Neural cell (in vitro differentiated cells): Measurements from ENCODE around the gene IGBP1. TPM values are rescaled to one million over a fixed set of nuclear protein-coding genes. Genes with fewer than 3 reads are reported as not detected.

Source experiments
- H2AFZ ChIP-seq: fragments of 200-600, 300-800 bp; sonication (generic), shearing (Covaris generic); 2 replicates; pipeline ENCODE4 v1.6.0; 2014; ENCODE audit warnings: low read depth, mild to moderate bottlenecking, antibody characterized with exemption, low read length, moderate library complexity
- H3F3A ChIP-seq: fragments of 200-600 bp; shearing (Covaris generic); 2 replicates; pipeline ENCODE4 v1.6.1; 2016; ENCODE audit warnings: mild to moderate bottlenecking, moderate library complexity, mixed read lengths, antibody characterized with exemption, low read length; ENCODE audit not compliant: insufficient read depth, poor library complexity, severe bottlenecking
- H3K27ac ChIP-seq: fragments of 200-600, 300-800 bp; sonication (generic), shearing (Covaris generic); 2 replicates; pipeline ENCODE4 v1.5.1; 2014; ENCODE audit warnings: mild to moderate bottlenecking, low read length, moderate library complexity
- H3K27me3 ChIP-seq: fragments of 300-800, 200-600 bp; sonication (generic), shearing (Covaris generic); 2 replicates; pipeline ENCODE4 v1.6.0; 2014; ENCODE audit warnings: mild to moderate bottlenecking, low read depth, low read length, moderate library complexity; ENCODE audit not compliant: insufficient read depth
- H3K36me3 ChIP-seq: fragments of 300-800, 200-600 bp; sonication (generic), shearing (Covaris generic); 2 replicates; pipeline ENCODE4 v1.5.1; 2014; ENCODE audit warnings: mild to moderate bottlenecking, antibody characterized with exemption, low read length, moderate library complexity; ENCODE audit not compliant: insufficient read depth
- H3K4me2 ChIP-seq: fragments of 300-800, 200-600 bp; sonication (generic), shearing (Covaris generic); 2 replicates; pipeline ENCODE4 v1.6.0; 2014; ENCODE audit warnings: mild to moderate bottlenecking, low read length
- H3K4me3 ChIP-seq: fragments of 300-800, 200-600 bp; sonication (generic), shearing (Covaris generic); 2 replicates; pipeline ENCODE4 v1.5.1; 2014; ENCODE audit warnings: mild to moderate bottlenecking, low read length, moderate library complexity
- H3K79me2 ChIP-seq: fragments of 200-600 bp; shearing (Covaris generic); replicated peaks from 2 replicates; pipeline ENCODE4 v1.6.0; 2014; ENCODE audit warnings: mild to moderate bottlenecking, low read length, moderate library complexity; ENCODE audit not compliant: insufficient read depth
- H3K9ac ChIP-seq: fragments of 300-800, 200-600 bp; sonication (generic), shearing (Covaris generic); 2 replicates; pipeline ENCODE4 v1.6.1; 2016; ENCODE audit warnings: mild to moderate bottlenecking, low read length, mixed read lengths
- H3K9me2 ChIP-seq: fragments of 200-600 bp; shearing (Covaris generic); 2 replicates; pipeline ENCODE4 v1.6.1; 2016; ENCODE audit warnings: mild to moderate bottlenecking, low read length, mixed read lengths; ENCODE audit not compliant: insufficient read depth
- H3K9me3 ChIP-seq: fragments of 200-600, 300-800 bp; sonication (generic), shearing (Covaris generic); 2 replicates; pipeline ENCODE4 v1.6.1; 2016; ENCODE audit warnings: mild to moderate bottlenecking, mixed run types, low read length, moderate library complexity, mixed read lengths
- H4K20me1 ChIP-seq: fragments of 200-600 bp; shearing (Covaris generic); 2 replicates; pipeline ENCODE4 v1.6.1; 2016; ENCODE audit warnings: mild to moderate bottlenecking, mixed run types; ENCODE audit not compliant: insufficient read depth
- EP300 ChIP-seq: fragments of 450-650 bp; conservative IDR thresholded peaks from 2 replicates; pipeline ENCODE4 v1.6.1; 2014; ENCODE audit warnings: antibody characterized with exemption, mild to moderate bottlenecking, moderate library complexity; ENCODE audit not compliant: poor library complexity, severe bottlenecking
- EZH2 ChIP-seq: fragments of 200-600, 300-800 bp; shearing (Covaris generic), sonication (generic); IDR thresholded peaks from 2 replicates; pipeline ENCODE4 v1.6.1; 2014; ENCODE audit warnings: antibody characterized with exemption, low read length, borderline replicate concordance, mild to moderate bottlenecking; ENCODE audit not compliant: insufficient read depth, poor library complexity, severe bottlenecking
- MXI1 ChIP-seq: fragments of 450-650 bp; conservative IDR thresholded peaks from 2 replicates; pipeline ENCODE4 v1.6.1; 2014; ENCODE audit warnings: antibody characterized with exemption, mild to moderate bottlenecking; ENCODE audit not compliant: poor library complexity, severe bottlenecking
- POLR2AphosphoS5 ChIP-seq: IDR thresholded peaks from 2 replicates; pipeline ENCODE4 v1.6.1; 2012
- RAD21 ChIP-seq: fragments of 450-650 bp; conservative IDR thresholded peaks from 2 replicates; pipeline ENCODE4 v1.6.1; 2014; ENCODE audit warnings: antibody characterized with exemption, mild to moderate bottlenecking, moderate library complexity
- TAF1 ChIP-seq: IDR thresholded peaks from 2 replicates; pipeline ENCODE4 v1.6.1; 2012; ENCODE audit warnings: low read depth
- polyA plus RNA-seq: library from polyadenylated mRNA; depleted of rRNA; stranded (reverse); fragments of >200 nt; gene quantifications from 2 replicates; pipeline ENCODE4 v1.2.3, GENCODE V29; 2014
- TF ChIP-seq, protein P1 (sequence below): IDR thresholded peaks from 2 replicates; pipeline ENCODE4 v1.6.1; 2012; ENCODE audit warnings: borderline replicate concordance

The IGBP1 gene
- polyA plus RNA-seq, 1 donor from 2014 or later, result 94.1 TPM

DNA sequence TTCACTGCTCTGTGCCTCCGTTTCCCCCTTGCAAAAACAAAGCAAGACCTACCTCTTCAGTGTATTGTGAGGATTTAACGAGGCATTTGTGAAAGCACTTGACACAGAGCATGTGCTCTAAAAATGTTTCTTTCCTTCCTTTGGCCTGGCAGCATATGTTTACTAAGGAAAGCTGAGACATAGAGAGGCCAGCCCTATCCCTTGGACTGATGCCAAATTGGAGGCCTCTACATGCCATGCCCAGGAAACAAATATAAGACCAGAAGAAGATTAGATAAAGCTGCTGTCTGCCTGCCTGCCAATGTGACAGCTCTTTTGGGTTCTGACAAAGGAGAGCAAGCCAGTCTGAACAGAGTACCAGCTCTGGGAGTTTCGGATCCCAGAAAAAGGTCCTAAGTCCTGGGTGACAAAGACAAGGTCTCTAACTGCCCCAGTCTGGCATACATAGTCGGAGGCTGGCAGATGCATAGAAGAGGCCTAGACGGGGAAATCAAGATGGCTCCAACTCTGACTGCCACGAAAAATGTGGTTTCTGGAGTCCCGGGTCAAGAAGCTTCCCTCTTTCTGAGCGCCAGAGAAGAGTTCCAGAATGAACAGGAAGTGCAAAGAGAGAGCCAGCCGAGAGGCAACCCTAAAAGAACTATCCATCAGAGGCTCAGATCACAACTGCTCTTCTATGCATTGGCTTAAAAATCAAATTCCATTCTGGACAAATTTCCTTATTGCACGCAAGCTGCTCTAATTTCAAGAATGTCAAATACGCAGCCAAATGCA is 45.2 kb upstream of the IGBP1 start:
- Histone ChIP-seq H3K9me2 (no peaks in the 10 kb centered on the region), H2AFZ (no peak overlapping the region), H3K36me3 (no peaks in the 10 kb centered on the region), H3K4me3 (no peak overlapping the region), H4K20me1 (no peaks in the 10 kb centered on the region), H3K9me3 (no peaks in the 10 kb centered on the region), H3K27ac (no peak overlapping the region), H3K27me3 (no peaks in the 10 kb centered on the region), H3F3A (no peaks in the 10 kb centered on the region), H3K4me2 (no peak overlapping the region), H3K79me2 (no peaks in the 10 kb centered on the region), H3K9ac (no peak overlapping the region)
- TF ChIP-seq, protein P1, sequence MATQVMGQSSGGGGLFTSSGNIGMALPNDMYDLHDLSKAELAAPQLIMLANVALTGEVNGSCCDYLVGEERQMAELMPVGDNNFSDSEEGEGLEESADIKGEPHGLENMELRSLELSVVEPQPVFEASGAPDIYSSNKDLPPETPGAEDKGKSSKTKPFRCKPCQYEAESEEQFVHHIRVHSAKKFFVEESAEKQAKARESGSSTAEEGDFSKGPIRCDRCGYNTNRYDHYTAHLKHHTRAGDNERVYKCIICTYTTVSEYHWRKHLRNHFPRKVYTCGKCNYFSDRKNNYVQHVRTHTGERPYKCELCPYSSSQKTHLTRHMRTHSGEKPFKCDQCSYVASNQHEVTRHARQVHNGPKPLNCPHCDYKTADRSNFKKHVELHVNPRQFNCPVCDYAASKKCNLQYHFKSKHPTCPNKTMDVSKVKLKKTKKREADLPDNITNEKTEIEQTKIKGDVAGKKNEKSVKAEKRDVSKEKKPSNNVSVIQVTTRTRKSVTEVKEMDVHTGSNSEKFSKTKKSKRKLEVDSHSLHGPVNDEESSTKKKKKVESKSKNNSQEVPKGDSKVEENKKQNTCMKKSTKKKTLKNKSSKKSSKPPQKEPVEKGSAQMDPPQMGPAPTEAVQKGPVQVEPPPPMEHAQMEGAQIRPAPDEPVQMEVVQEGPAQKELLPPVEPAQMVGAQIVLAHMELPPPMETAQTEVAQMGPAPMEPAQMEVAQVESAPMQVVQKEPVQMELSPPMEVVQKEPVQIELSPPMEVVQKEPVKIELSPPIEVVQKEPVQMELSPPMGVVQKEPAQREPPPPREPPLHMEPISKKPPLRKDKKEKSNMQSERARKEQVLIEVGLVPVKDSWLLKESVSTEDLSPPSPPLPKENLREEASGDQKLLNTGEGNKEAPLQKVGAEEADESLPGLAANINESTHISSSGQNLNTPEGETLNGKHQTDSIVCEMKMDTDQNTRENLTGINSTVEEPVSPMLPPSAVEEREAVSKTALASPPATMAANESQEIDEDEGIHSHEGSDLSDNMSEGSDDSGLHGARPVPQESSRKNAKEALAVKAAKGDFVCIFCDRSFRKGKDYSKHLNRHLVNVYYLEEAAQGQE, result no peak
- TF ChIP-seq EZH2 (no peak), TAF1 (no peak), MXI1 (no peak), EP300 (no peak)

DNA sequence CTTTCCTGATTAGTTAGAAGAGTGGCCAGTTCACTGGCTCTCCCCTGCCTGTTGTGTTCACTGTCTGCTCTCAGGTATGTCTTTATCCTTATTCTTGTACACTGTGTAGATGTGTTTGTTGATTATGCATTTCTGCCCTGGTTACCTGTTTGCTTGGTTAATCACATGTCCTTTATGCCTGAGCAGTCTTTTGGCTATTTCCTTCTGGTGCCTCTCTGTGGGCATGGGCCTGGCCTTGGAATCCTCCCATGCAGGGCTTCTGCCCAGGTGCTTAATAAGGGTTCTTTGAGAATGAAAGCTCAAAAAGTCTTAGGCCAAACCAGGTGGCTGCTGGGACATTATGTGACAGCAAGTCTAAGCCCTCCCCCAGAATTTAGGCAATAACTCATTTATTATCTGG is 44.5 kb upstream of the IGBP1 start:
- Histone ChIP-seq H3K27me3 (no peaks in the 10 kb centered on the region), H4K20me1 (no peaks in the 10 kb centered on the region), H3K79me2 (no peaks in the 10 kb centered on the region), H2AFZ (no peak overlapping the region), H3K9me3 (no peaks in the 10 kb centered on the region), H3K4me2 (no peak overlapping the region), H3F3A (no peaks in the 10 kb centered on the region), H3K4me3 (no peak overlapping the region), H3K27ac (no peak overlapping the region), H3K9me2 (no peaks in the 10 kb centered on the region), H3K36me3 (no peaks in the 10 kb centered on the region), H3K9ac (no peak overlapping the region)
- TF ChIP-seq POLR2AphosphoS5 (no peak), TAF1 (no peak), RAD21 (no peak), EP300 (no peak), MXI1 (no peak)
- TF ChIP-seq, protein P1, result no peak
